Endothelial cell of umbilical vein (primary cell): ENCODE data around the gene EFHD1. TPM values are rescaled to one million over a fixed set of nuclear protein-coding genes. Genes with fewer than 3 reads are reported as not detected.

ENCODE experiments used
- BruUV-seq: library from RNA; stranded (reverse); fragments of 400-500 nt; replicated peaks from 2 replicates; lab custom pipeline; 2021; lab: Mats Ljungman, UMichigan
- CTCF ChIA-PET: fragments of 300-600, 350-600 bp; sonication (Branson Sonifier 250); formaldehyde crosslinking; loops from one replicate; lab custom pipeline; 2021; ENCODE audit warnings: antibody characterized with exemption, inconsistent platforms; lab: Charles Lee
- POLR2A ChIA-PET: fragments of 300-600, 350-600 bp; sonication (Branson Sonifier 250); formaldehyde crosslinking; loops from one replicate; lab custom pipeline; 2021; ENCODE audit warnings: antibody characterized with exemption, inconsistent platforms; lab: Charles Lee
- DNase-seq: peaks from one replicate; pipeline ENCODE4 v3.0.0-alpha.2; 2011; ENCODE audit warnings: low read depth, low spot score
- FAIRE-seq: peaks from 2 replicates; lab custom pipeline; 2011; peaks lifted over from hg19 to GRCh38; lab: Jason Lieb, UNC
- H2AFZ ChIP-seq: 2 replicates; pipeline ENCODE4 v1.6.0; 2012; ENCODE audit warnings: low read depth, low read length, control low read depth, inconsistent platforms
- H3K27ac ChIP-seq: 2 replicates; pipeline ENCODE4 v1.5.1; 2011; ENCODE audit warnings: low read depth, mild to moderate bottlenecking, control low read depth, low read length, moderate library complexity; ENCODE audit not compliant: insufficient read depth
- H3K27me3 ChIP-seq, 2 experiments: 2 replicates each; pipeline versions ENCODE4 v1.6.0 to v1.6.1; 2011; ENCODE audit warnings: low read length in 2 of 2, mixed read lengths in 1 of 2; ENCODE audit not compliant: control insufficient read depth in 2 of 2, insufficient read depth in 2 of 2
- H3K36me3 ChIP-seq, 2 experiments: 2 replicates in 1 of 2; 3 replicates in 1 of 2; pipeline ENCODE4 v1.5.1; 2011; ENCODE audit warnings: low read length in 2 of 2, mild to moderate bottlenecking in 1 of 2, moderate library complexity in 1 of 2; ENCODE audit not compliant: control insufficient read depth in 2 of 2, insufficient read depth in 2 of 2; ENCODE audit errors: extremely low read depth in 1 of 2
- H3K4me1 ChIP-seq: 3 replicates; pipeline ENCODE4 v1.5.1; 2011; ENCODE audit warnings: mild to moderate bottlenecking, low read length; ENCODE audit not compliant: control insufficient read depth, insufficient read depth; ENCODE audit errors: extremely low read depth
- H3K4me2 ChIP-seq: 2 replicates; pipeline ENCODE4 v1.6.1; 2011; ENCODE audit warnings: low read length, control low read depth, mixed read lengths; ENCODE audit not compliant: insufficient read depth
- H3K4me3 ChIP-seq, 3 experiments: fragments of 200-600 bp in 1 of 3; sonication (generic), shearing (Covaris generic) in 1 of 3; replicated peaks in 1 of 3; 2 replicates each; pipeline ENCODE4 v1.5.1; 2011 to 2016; ENCODE audit warnings: control low read depth in 3 of 3, low read length in 3 of 3, mild to moderate bottlenecking in 2 of 3, inconsistent platforms in 1 of 3, low read depth in 1 of 3, moderate library complexity in 1 of 3; ENCODE audit not compliant: insufficient read depth in 1 of 3
- H3K79me2 ChIP-seq: 2 replicates; pipeline ENCODE4 v1.6.0; 2012; ENCODE audit warnings: low read length, inconsistent platforms; ENCODE audit not compliant: control insufficient read depth, insufficient read depth
- H3K9ac ChIP-seq: replicated peaks from 2 replicates; pipeline ENCODE3; 2011; ENCODE audit warnings: low read length, control low read depth; ENCODE audit not compliant: insufficient read depth; ENCODE audit errors: extremely low read depth
- H3K9me1 ChIP-seq: replicated peaks from 3 replicates; pipeline ENCODE4 v1.6.0; 2011; ENCODE audit warnings: mild to moderate bottlenecking, low read length; ENCODE audit not compliant: control insufficient read depth, insufficient read depth; ENCODE audit errors: extremely low read depth
- H3K9me3 ChIP-seq: replicated peaks from 2 replicates; pipeline ENCODE4 v1.5.1; 2012; ENCODE audit warnings: low read length, inconsistent platforms; ENCODE audit not compliant: control insufficient read depth, insufficient read depth
- H4K20me1 ChIP-seq: replicated peaks from 2 replicates; pipeline ENCODE3; 2011; ENCODE audit warnings: mild to moderate bottlenecking, low read length; ENCODE audit not compliant: control insufficient read depth, insufficient read depth; ENCODE audit errors: extremely low read depth
- EZH2 ChIP-seq: IDR thresholded peaks from 2 replicates; pipeline ENCODE4 v1.6.1; 2012; ENCODE audit warnings: borderline replicate concordance, low read depth, mild to moderate bottlenecking, moderate library complexity, low read length, inconsistent platforms; ENCODE audit not compliant: severe bottlenecking
- FOS ChIP-seq: IDR thresholded peaks from 2 replicates; pipeline ENCODE4 v1.6.1; 2011; ENCODE audit warnings: mild to moderate bottlenecking, low read length, moderate library complexity, borderline replicate concordance; ENCODE audit not compliant: insufficient read depth
- GATA2 ChIP-seq: IDR thresholded peaks from 2 replicates; pipeline ENCODE4 v1.7.0; 2011; ENCODE audit warnings: low read depth, mild to moderate bottlenecking, moderate library complexity, mixed read lengths, low read length; ENCODE audit not compliant: insufficient read length, insufficient read depth
- JUN ChIP-seq: IDR thresholded peaks from 2 replicates; pipeline ENCODE4 v1.6.1; 2011; ENCODE audit warnings: borderline replicate concordance, low read depth; ENCODE audit not compliant: insufficient read length, insufficient read depth
- MYC ChIP-seq: IDR thresholded peaks from one replicate; pipeline ENCODE4 v1.6.1; 2011; ENCODE audit warnings: mild to moderate bottlenecking, low read depth, low read length
- POLR2A ChIP-seq: IDR thresholded peaks from 2 replicates; pipeline ENCODE4 v1.6.1; 2012; ENCODE audit warnings: low read depth, mild to moderate bottlenecking, control low read depth, low read length
- POLR2AphosphoS5 ChIP-seq: IDR thresholded peaks from 2 replicates; pipeline ENCODE4 v1.6.1; 2012; ENCODE audit warnings: low read depth, mild to moderate bottlenecking, control low read depth, low read length, moderate library complexity; ENCODE audit not compliant: insufficient read depth
- dilution Hi-C: fragments of 300-500 bp; cut with MboI; formaldehyde crosslinking; loops from one replicate; pipeline ENCODE4 v1.15.0; 2019; ENCODE audit warnings: low sequenced_read_pairs; ENCODE audit not compliant: extremely low pct_ligation_motif_present
- intact Hi-C: fragments of 100-400 bp; cut with micrococcal nuclease; formaldehyde crosslinking; loops from one replicate; pipeline ENCODE4 v1.10.0; 2022
- polyA plus RNA-seq, 4 experiments: library from polyadenylated mRNA; depleted of rRNA in 3 of 4; stranded (reverse) in 3 of 4; unstranded in 1 of 4; fragments of >200 nt; gene quantifications; 2 replicates each; pipeline versions ENCODE4 v1.2.1 to v1.2.3, GENCODE V29; 2011 to 2012; ENCODE audit warnings: missing spikeins in 1 of 4
- total RNA-seq: library from RNA; stranded (reverse); gene quantifications from 2 replicates; pipeline ENCODE4 v1.2.3, GENCODE V29; 2021
- TF ChIP-seq, protein P1 (sequence below): IDR thresholded peaks from 2 replicates; pipeline ENCODE4 v1.6.1; 2011; ENCODE audit not compliant: insufficient read depth, insufficient read length
- TF ChIP-seq, protein P2 (sequence below), 2 donors: IDR thresholded peaks; 1 replicate in 1 of 2; 2 replicates in 1 of 2; pipeline ENCODE4 v1.5.1; 2011; ENCODE audit warnings: low read length in 2 of 2, mild to moderate bottlenecking in 2 of 2, moderate library complexity in 2 of 2, control low read depth in 1 of 2, inconsistent platforms in 1 of 2, low read depth in 1 of 2; ENCODE audit not compliant: insufficient read depth in 1 of 2; ENCODE audit errors: extremely low read depth in 1 of 2

EFHD1 gene
- total and polyA plus RNA-seq, 2 donors (not counting 3 experiments of a cell fraction or from before 2014, with no cell fraction given), result 0.18 TPM; not detected in 1

GRCh38 chr2:232597362-232598079 lies 35.9 kb upstream of the EFHD1 start:
- Histone ChIP-seq H2AFZ (no peak overlapping the region), H4K20me1 (no peaks in the 10 kb centered on the region), H3K27me3 (no peaks in the 10 kb centered on the region), H3K4me1 (peaks cover 8% of the 10 kb centered on the region), H3K79me2 (no peaks in the 10 kb centered on the region), H3K9me1 (no peaks in the 10 kb centered on the region), H3K9ac (no peak overlapping the region), H3K4me3 (no peak overlapping the region), H3K27ac (no peak overlapping the region), H3K36me3 (no peaks in the 10 kb centered on the region), H3K4me2 (no peak overlapping the region), H3K9me3 (no peaks in the 10 kb centered on the region)
- TF ChIP-seq, protein P1, sequence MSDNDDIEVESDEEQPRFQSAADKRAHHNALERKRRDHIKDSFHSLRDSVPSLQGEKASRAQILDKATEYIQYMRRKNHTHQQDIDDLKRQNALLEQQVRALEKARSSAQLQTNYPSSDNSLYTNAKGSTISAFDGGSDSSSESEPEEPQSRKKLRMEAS, result no peak
- TF ChIP-seq JUN (no peak), POLR2A (no peak), POLR2AphosphoS5 (no peak), FOS (no peak), EZH2 (no peak), MYC (no peak), GATA2 (no peak)
- TF ChIP-seq, protein P2, sequence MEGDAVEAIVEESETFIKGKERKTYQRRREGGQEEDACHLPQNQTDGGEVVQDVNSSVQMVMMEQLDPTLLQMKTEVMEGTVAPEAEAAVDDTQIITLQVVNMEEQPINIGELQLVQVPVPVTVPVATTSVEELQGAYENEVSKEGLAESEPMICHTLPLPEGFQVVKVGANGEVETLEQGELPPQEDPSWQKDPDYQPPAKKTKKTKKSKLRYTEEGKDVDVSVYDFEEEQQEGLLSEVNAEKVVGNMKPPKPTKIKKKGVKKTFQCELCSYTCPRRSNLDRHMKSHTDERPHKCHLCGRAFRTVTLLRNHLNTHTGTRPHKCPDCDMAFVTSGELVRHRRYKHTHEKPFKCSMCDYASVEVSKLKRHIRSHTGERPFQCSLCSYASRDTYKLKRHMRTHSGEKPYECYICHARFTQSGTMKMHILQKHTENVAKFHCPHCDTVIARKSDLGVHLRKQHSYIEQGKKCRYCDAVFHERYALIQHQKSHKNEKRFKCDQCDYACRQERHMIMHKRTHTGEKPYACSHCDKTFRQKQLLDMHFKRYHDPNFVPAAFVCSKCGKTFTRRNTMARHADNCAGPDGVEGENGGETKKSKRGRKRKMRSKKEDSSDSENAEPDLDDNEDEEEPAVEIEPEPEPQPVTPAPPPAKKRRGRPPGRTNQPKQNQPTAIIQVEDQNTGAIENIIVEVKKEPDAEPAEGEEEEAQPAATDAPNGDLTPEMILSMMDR (IDR thresholded peaks at IDR 0.05; ENCODE audit: extremely low read depth in 1 of 2, insufficient read depth in 1 of 2, low read depth in 1 of 2, low read length in 2 of 2), result no peak
- dilution Hi-C loops (no loop called here), intact Hi-C loops (no loop called here)
- no TSS peak for BruUV-seq
- ChIA-PET CTCF (no interaction called here), POLR2A (no interaction called here)
- FAIRE-seq (no peak), DNase-seq (no peak)
